ENCODE data around the gene EFCC1.

The EFCC1 gene

GRCh38 chr3:129001806-129002572 lies 885 bp downstream of the EFCC1 start:
- peak overlapping the region; percentile 24; the same call in 1 of the 2 replicates for H3K27ac ChIP-seq
- TF ChIP-seq CTCF (conservative IDR thresholded peaks at IDR 0.05) = no peak

- TF ChIP-seq CTCF (conservative IDR thresholded peaks at IDR 0.05) = no peak
- peak overlapping the region; percentile 89; the same call in 1 of the 2 replicates for H3K27ac ChIP-seq
These were observed 1.8 kb downstream of the EFCC1 start for GRCh38 chr3:129002573-129003569.

GRCh38 chr3:129003578-129004112 lies 2.5 kb downstream of the EFCC1 start:
- peak; percentile 74 for TF ChIP-seq CTCF (conservative IDR thresholded peaks at IDR 0.05)
- peak overlapping the region; percentile 89 for H3K27ac ChIP-seq

GRCh38 chr3:129004639-129005295 lies 3.7 kb downstream of the EFCC1 start:
- H3K27ac ChIP-seq = peak overlapping the region; percentile 89
- no peak for TF ChIP-seq CTCF (conservative IDR thresholded peaks at IDR 0.05)

- H3K27ac ChIP-seq = peak overlapping the region; percentile 89
- no peak for TF ChIP-seq CTCF (conservative IDR thresholded peaks at IDR 0.05)
These were observed 4.6 kb downstream of the EFCC1 start for GRCh38 chr3:129005526-129006303.

- peak overlapping the region; percentile 89; the same call in 1 of the 2 replicates for H3K27ac ChIP-seq
- no peak for TF ChIP-seq CTCF (conservative IDR thresholded peaks at IDR 0.05)
These were observed 5.8 kb downstream of the EFCC1 start for GRCh38 chr3:129006864-129007263.

Measured in VCaP (cell line).